ENCODE results near the gene SIX6. TPM values are rescaled to one million over a fixed set of nuclear protein-coding genes. Genes with fewer than 3 reads are reported as not detected.

SIX6 gene
- total RNA-seq, 1 donor from 2014 or later = not detected

GRCh38 chr14:60512973-60513571 lies 4.1 kb downstream of the SIX6 start:
- no peak for DNase-seq (ENCODE audit: low read depth in 2 of 2)

- DNase-seq (ENCODE audit: low read depth in 2 of 2) = no peak
Observed at GRCh38 chr14:60514378-60514740, 5.4 kb downstream of the SIX6 start.

GRCh38 chr14:60514741-60515491 lies 6.0 kb downstream of the SIX6 start:
- peak in 1 of 2 donors; percentile 20 for DNase-seq (ENCODE audit: low read depth in 2 of 2)

- no peak for DNase-seq (ENCODE audit: low read depth in 2 of 2)
Observed at GRCh38 chr14:60515511-60516289, 6.8 kb downstream of the SIX6 start.

- DNase-seq (ENCODE audit: low read depth in 2 of 2) = no peak
Observed at GRCh38 chr14:60532442-60532841, 23.5 kb downstream of the SIX6 start.

- no peak for DNase-seq (ENCODE audit: low read depth in 2 of 2)
Observed at GRCh38 chr14:60537663-60538062, 28.7 kb downstream of the SIX6 start.

GRCh38 chr14:60544659-60545058 lies 35.7 kb downstream of the SIX6 start:
- DNase-seq (ENCODE audit: low read depth in 2 of 2) = no peak

GRCh38 chr14:60553808-60554207 lies 44.9 kb downstream of the SIX6 start:
- DNase-seq (ENCODE audit: low read depth in 2 of 2) = no peak

GRCh38 chr14:60561845-60562746 lies 53.1 kb downstream of the SIX6 start:
- DNase-seq (ENCODE audit: low read depth in 2 of 2) = peak; percentile 3 to 63

Other genes starting within 250 kb of the SIX6 start
- gene C14orf39, start 23.1 kb upstream of the SIX6 start, total RNA-seq = under 0.01 TPM in 1 of 2 replicates, not detected in the other
- under 0.01 TPM in 1 of 2 replicates, not detected in the other for gene SIX1, start 140.3 kb downstream of the SIX6 start, total RNA-seq
- gene SIX4, start 215.2 kb downstream of the SIX6 start, total RNA-seq = 0.51 TPM in 2 replicates
- 23.6 and 29.5 TPM in 2 replicates for gene MNAT1, start 225.6 kb downstream of the SIX6 start, total RNA-seq